ENCODE measurements around the gene RNLS. TPM values are rescaled to one million over a fixed set of nuclear protein-coding genes. Genes with fewer than 3 reads are reported as not detected.
"Not testable (repeated sequence)": the region's sequence is repeated elsewhere in the genome, so short reads cannot be mapped to it uniquely, and the experiment has no call there.

Gene RNLS
- total and polyA plus RNA-seq, 12 donors = 4.1 to 22.2 (median 17.5) TPM

DNA sequence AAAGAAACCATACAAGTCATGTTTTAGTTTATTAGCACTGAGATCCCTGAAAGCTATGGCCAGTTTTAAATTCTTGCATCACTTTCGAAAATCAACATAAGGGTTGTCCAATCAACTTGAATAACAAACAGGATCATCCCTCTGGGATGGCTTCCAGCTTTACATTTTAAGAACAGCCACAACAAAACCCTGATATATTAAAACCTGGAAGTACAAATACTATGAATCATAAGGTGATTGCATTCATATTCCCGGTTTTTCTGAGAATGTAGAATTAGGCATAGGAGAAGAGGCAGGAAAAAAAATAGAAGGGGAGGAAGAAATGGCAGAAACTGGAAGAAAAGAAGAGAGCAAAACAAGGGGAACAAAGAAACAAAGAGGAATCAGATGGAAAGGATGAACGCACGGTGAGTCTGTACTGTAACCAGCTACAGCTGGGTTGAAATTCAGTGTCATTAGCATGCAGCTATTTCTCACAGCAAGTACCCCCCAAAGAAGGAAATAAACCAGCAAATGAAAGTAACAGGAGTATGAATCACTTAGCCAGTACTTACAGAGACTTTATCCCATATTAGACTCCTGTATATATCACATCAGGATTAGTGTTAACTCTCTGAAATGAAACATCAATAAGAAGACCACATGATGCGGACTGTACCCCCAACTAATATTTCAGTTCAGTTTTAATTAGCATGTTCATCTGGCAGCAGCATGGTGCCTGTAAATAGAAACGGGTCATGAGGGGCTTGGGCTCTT lies 301.3 kb downstream of the RNLS start:
- TF ChIP-seq CTCF (IDR thresholded peaks at IDR 0.05) = no peak
- Histone ChIP-seq H3K27me3 (no peaks in the 10 kb centered on the region), H3K4me1 (peaks cover 0 to 16% (median 0%) of the 10 kb centered on the region in 9 donors), H3K36me3 (no peaks in the 10 kb centered on the region), H3K27ac (no peak overlapping the region), H3K4me3 (no peak overlapping the region), H3K9me3 (no peaks in the 10 kb centered on the region)
- WGBS, 2 donors = 71 to 80% methylated on average over 6 of the region's 6 CpGs
- DNase-seq (no peak), ATAC-seq (no peak)
- intact Hi-C loops (cut with DNase I) = no loop called here

GRCh38 chr10:88280518-88280917 lies 302.6 kb downstream of the RNLS start:
- Histone ChIP-seq H3K27ac (no peak overlapping the region), H3K4me3 (no peak overlapping the region), H3K9me3 (no peaks in the 10 kb centered on the region), H3K4me1 (peaks cover 0 to 16% (median 0%) of the 10 kb centered on the region in 9 donors), H3K27me3 (no peaks in the 10 kb centered on the region), H3K36me3 (no peaks in the 10 kb centered on the region)
- DNase-seq (no peak), ATAC-seq (no peak)
- TF ChIP-seq CTCF (IDR thresholded peaks at IDR 0.05) = no peak
- intact Hi-C loops (cut with DNase I) = no loop called here

DNA sequence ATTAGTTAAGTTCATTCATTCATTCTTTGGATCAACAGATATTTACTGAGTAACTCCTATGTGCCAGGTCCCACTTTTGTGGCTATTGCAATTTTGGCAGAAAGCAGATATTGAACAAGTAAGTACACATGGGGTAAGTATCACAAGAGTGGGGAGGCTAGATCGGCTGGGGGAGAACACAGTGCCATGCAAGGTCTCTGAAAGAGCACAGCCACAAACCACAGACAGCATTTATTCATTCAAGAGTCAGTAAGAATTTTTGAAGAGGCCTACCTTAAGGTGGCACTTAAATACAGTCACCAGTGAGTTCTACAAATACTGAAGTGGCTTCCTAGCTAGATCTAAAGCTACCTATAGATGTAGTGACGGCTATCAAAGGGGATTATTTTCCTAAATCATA lies 304.2 kb downstream of the RNLS start:
- ATAC-seq = no peak

GRCh38 chr10:88276945-88277344 lies 306.2 kb downstream of the RNLS start:
- H3K9me3 ChIP-seq; H3K27me3 ChIP-seq; H3K4me3 ChIP-seq; intact Hi-C loops (cut with DNase I); H3K36me3 ChIP-seq; DNase-seq; H3K27ac ChIP-seq; ATAC-seq: not testable (repeated sequence)
- 95 to 97% methylated on average over 4 of the region's 4 CpGs for WGBS, 2 donors
- peaks cover 0 to 14% (median 0%) of the 10 kb centered on the region in 9 donors for H3K4me1 ChIP-seq

More for the DNA sequence above, 304.2 kb downstream of the RNLS start:
- no peaks in the 10 kb centered on the region for H3K9me3 ChIP-seq
- no peak overlapping the region for H3K4me3 ChIP-seq
- DNase-seq = no peak
- 92 to 99% methylated on average over 2 of the region's 2 CpGs for WGBS, 2 donors
- H3K27me3 ChIP-seq = no peaks in the 10 kb centered on the region
- intact Hi-C loops (cut with DNase I) = no loop called here
- no peaks in the 10 kb centered on the region for H3K36me3 ChIP-seq
- H3K4me1 ChIP-seq = peaks cover 0 to 16% (median 0%) of the 10 kb centered on the region in 9 donors
- no peak for TF ChIP-seq CTCF (IDR thresholded peaks at IDR 0.05)
- H3K27ac ChIP-seq = no peak overlapping the region

DNA sequence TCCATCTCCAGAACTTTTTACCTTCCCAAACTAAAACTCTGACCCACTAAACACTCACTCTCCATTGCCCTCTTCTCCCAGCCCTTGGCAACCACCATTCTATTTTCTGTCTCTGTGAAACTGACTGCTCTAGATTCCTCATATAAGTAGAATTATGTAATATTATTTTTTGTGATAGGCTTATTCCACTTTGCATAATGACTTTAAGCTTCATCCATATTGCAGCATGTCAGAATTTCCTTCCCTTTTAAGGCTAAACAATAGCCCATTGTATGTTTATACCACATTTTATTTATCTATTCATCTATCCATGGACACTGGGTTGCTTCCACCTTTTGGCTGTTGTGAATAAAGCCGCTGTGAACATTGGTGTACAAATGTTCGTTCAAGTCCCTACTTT lies 308.8 kb downstream of the RNLS start:
- Histone ChIP-seq H3K4me3 (no peak overlapping the region), H3K4me1 (peaks cover 0 to 30% (median 5%) of the 10 kb centered on the region in 9 donors), H3K36me3 (no peaks in the 10 kb centered on the region), H3K27ac (no peak overlapping the region), H3K9me3 (no peaks in the 10 kb centered on the region), H3K27me3 (no peaks in the 10 kb centered on the region)
- 88 to 90% methylated on average over 2 of the region's 2 CpGs for WGBS, 2 donors
- intact Hi-C loops (cut with DNase I) = no loop called here
- TF ChIP-seq CTCF (IDR thresholded peaks at IDR 0.05) = no peak
- ATAC-seq (no peak), DNase-seq (no peak)

Data from heart right ventricle (tissue), 16 donors.